Right lobe of liver (tissue), 6 donors: ENCODE results near the gene S100PBP. TPM values are rescaled to one million over a fixed set of nuclear protein-coding genes. Genes with fewer than 3 reads are reported as not detected.

ENCODE experiments used
- ATAC-seq, 4 donors: fragments of 200-7000 bp; cut with Tn5 transposase; one replicate each; pipeline ENCODE4 v1.9.1; 2020; ENCODE audit warnings: mild to moderate bottlenecking in 4 of 4, moderate library complexity in 4 of 4
- DNase-seq, 3 donors: peaks; one replicate each; pipeline ENCODE4 v3.0.0-alpha.2; 2020
- H3K27ac ChIP-seq, 3 donors: fragments of 200-600 bp; one replicate each; pipeline ENCODE4 v1.8.0; 2022
- H3K27me3 ChIP-seq, 2 donors: fragments of 200-600 bp; one replicate each; pipeline ENCODE4 v1.8.0; 2022
- H3K36me3 ChIP-seq, 4 donors: fragments of 200-600 bp; sonication (generic) in 1 of 4; one replicate each; pipeline versions ENCODE4 v1.5.1 to v1.8.0; 2017 to 2022; ENCODE audit warnings: control low read depth in 1 of 4
- H3K4me1 ChIP-seq, 4 donors: fragments of 200-600 bp; sonication (generic) in 1 of 4; one replicate each; pipeline versions ENCODE4 v1.5.1 to v1.8.0; 2017 to 2022; ENCODE audit warnings: control low read depth in 1 of 4
- H3K4me3 ChIP-seq, 3 donors: fragments of 200-600 bp; one replicate each; pipeline ENCODE4 v1.8.0; 2022
- H3K9me3 ChIP-seq, 4 donors: fragments of 200-600 bp; sonication (generic) in 1 of 4; one replicate each; pipeline versions ENCODE4 v1.5.1 to v1.8.0; 2017 to 2022; ENCODE audit warnings: control low read depth in 1 of 4
- POLR2A ChIP-seq: fragments of 450-650 bp; IDR thresholded peaks from one replicate; pipeline ENCODE4 v1.6.1; 2017; ENCODE audit warnings: antibody characterized with exemption, mild to moderate bottlenecking
- WGBS: methylation state at CpG from one replicate; pipeline ENCODE4 v1.1.6; 2018; ENCODE audit warnings: low coverage, low lambda C conversion rate; ENCODE audit not compliant: insufficient coverage; ENCODE audit errors: missing lambda C conversion rate; 5-methylcytosine and 5-hydroxymethylcytosine counted together
- intact Hi-C, 2 donors: fragments of 100-400 bp; cut with DNase I; formaldehyde crosslinking; loops; one replicate each; pipeline versions ENCODE4 v1.11.2 to v1.14.1; 2022
- total RNA-seq, 6 experiments: library from RNA; depleted of rRNA in 2 of 6; stranded (reverse); fragments of >200 nt in 2 of 6; fragmentation: NEBNext Ultra II Directional in 3 of 6; extraction: Animal tissue kit (Norgen Biotek cat#: 25700) in 3 of 6; gene quantifications; one replicate each; pipeline versions ENCODE4 v1.1.0 to v1.2.4, GENCODE V29; 2016 to 2023
- TF ChIP-seq, protein P1 (sequence below), 4 donors: fragments of 200-600 bp in 3 of 4; fragments of 450-650 bp in 1 of 4; IDR thresholded peaks; one replicate each; pipeline versions ENCODE4 v1.5.1 to v1.8.0; 2016 to 2022; ENCODE audit warnings: antibody characterized with exemption in 4 of 4, mild to moderate bottlenecking in 2 of 4
- donor health status: DM: no; HTN: yes; CAD: no.
- donor health status: DM: no; HTN: no; CAD: no.
- donor health status: DM: no; HTN: no; CAD: no.
- donor health status: DM: no; HTN: yes; CAD: no.
- donor health status: DM: no; HTN: yes; CAD: no.

S100PBP gene
- total RNA-seq, 6 experiments from 2014 or later: 7.6 to 14.6 (median 10.5) TPM

DNA sequence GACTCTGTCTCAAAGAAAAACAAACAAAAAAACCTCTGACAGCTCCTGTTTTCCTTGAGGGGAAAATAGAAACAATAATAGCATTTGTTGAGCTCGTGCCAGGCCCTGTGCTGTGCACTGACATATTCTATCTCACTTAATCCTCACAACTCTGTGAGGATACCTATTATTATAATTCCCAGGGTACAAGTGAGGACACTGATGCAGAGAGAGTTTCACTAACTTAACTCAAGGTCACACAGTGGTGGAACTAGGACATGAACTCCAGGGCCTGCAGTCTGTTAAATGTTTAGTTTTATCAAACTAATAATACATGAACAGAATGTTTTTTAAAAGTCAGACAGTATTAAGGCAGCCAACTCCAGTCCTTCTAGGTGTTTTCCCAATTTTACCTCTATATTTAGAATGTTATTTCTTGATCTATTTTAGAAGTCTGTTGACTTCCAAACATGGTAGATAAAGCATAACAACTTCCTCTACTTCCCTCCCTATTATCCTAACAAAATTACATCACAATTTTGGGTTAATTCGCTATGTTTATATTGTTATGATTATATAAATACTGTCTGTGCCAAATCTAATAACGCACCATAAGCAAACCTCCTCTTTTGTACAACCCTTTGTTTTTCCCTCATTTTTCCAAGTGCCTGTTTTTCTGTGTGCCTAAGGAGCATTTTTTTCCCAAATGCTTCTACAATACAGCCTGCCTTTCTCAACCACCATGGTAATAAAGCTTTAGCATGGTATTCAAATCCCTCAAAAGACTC, 48.4 kb downstream of the S100PBP start:
- Histone ChIP-seq H3K4me1 (peaks cover 0 to 24% (median 7%) of the 10 kb centered on the region in 4 donors), H3K4me3 (no peak overlapping the region), H3K9me3 (no peaks in the 10 kb centered on the region), H3K27me3 (no peaks in the 10 kb centered on the region), H3K27ac (peak overlapping the region in 2 of 3 donors; percentile 79 to 97), H3K36me3 (no peaks in the 10 kb centered on the region)
- ATAC-seq (no peak), DNase-seq (no peak)
- TF ChIP-seq, protein P1, sequence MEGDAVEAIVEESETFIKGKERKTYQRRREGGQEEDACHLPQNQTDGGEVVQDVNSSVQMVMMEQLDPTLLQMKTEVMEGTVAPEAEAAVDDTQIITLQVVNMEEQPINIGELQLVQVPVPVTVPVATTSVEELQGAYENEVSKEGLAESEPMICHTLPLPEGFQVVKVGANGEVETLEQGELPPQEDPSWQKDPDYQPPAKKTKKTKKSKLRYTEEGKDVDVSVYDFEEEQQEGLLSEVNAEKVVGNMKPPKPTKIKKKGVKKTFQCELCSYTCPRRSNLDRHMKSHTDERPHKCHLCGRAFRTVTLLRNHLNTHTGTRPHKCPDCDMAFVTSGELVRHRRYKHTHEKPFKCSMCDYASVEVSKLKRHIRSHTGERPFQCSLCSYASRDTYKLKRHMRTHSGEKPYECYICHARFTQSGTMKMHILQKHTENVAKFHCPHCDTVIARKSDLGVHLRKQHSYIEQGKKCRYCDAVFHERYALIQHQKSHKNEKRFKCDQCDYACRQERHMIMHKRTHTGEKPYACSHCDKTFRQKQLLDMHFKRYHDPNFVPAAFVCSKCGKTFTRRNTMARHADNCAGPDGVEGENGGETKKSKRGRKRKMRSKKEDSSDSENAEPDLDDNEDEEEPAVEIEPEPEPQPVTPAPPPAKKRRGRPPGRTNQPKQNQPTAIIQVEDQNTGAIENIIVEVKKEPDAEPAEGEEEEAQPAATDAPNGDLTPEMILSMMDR (IDR thresholded peaks at IDR 0.05): no peak
- no peak for TF ChIP-seq POLR2A
- intact Hi-C loops: no loop called here
- 35% methylated on average over 3 of the region's 3 CpGs for WGBS

DNA sequence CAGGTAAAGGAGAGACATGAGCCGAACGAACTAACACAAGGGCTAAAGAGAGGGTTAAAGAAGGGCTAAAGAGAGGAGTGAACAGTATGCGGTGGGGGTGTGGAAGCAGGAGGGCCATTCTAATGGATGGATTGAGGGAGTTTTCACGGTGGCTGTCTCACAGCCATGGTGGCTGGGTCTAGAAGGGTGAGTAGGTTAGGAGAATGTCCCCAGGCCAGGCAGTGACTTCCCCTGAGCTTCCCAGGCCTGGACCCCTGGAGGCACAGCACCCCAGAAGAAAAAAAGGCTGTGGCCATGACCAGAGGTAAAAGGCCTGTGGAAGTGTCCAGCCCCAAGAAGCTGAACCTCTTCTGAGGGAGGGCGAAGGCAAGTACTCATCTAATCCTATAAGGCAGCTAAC, 49.7 kb downstream of the S100PBP start:
- no peak for ATAC-seq
- TF ChIP-seq, protein P1 (IDR thresholded peaks at IDR 0.05): no peak
- TF ChIP-seq POLR2A: no peak
- intact Hi-C loops: no loop called here
- no peaks in the 10 kb centered on the region for H3K36me3 ChIP-seq
- no peak for DNase-seq
- no peak overlapping the region for H3K4me3 ChIP-seq
- H3K27ac ChIP-seq: no peak overlapping the region
- peaks cover 0 to 28% (median 7%) of the 10 kb centered on the region in 4 donors for H3K4me1 ChIP-seq
- 100% methylated on average over 4 of the region's 5 CpGs for WGBS
- no peaks in the 10 kb centered on the region for H3K9me3 ChIP-seq
- H3K27me3 ChIP-seq: no peaks in the 10 kb centered on the region

DNA sequence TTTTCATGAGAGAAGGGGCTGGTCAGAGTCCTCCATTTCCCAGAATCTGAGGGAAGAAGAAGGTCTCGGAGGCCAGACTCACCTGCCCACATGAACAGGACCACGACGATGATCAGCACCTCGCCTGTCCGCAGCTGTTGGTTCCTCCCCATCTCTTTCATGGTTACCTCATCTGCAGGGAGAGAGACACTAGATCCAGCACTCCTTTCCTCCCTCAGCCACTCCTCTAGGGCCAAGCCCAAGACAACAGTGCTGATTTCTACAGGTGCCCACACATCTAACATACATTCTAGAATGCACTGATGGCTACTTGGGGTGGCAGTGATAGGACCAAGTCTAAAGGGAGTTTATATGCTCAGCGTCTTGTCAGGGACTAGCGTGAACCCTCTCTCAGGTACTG, 50.2 kb downstream of the S100PBP start:
- no peak overlapping the region for H3K27ac ChIP-seq
- intact Hi-C loops: no loop called here
- H3K27me3 ChIP-seq: no peaks in the 10 kb centered on the region
- H3K4me3 ChIP-seq: no peak overlapping the region
- no peaks in the 10 kb centered on the region for H3K36me3 ChIP-seq
- WGBS: no CpG with 5 or more reads among the region's 7 CpGs
- no peaks in the 10 kb centered on the region for H3K9me3 ChIP-seq
- peaks cover 0 to 28% (median 7%) of the 10 kb centered on the region in 4 donors for H3K4me1 ChIP-seq
- TF ChIP-seq, protein P1 (IDR thresholded peaks at IDR 0.05): no peak
- TF ChIP-seq POLR2A: no peak
- ATAC-seq: no peak
- DNase-seq: no peak

DNA sequence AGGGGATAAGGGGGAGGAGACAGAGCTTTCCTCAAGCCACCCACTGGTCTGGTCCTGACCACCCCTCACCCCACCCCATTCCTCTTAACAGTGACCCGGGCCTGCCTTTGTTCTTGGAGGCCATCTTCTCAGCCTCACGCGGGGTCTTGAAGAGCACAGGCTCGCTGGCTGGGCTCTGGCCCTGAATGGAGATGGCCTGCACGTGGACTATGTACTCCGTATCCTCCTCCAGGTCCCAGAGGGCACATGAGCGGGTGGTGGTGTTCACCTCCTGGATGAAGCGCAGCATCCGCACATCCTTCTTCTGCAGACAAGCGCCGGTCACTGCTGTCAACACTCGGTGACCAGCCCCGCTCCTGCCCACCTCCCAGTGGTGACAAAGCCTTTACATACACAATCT, 50.6 kb downstream of the S100PBP start:
- DNase-seq (no peak), ATAC-seq (no peak)
- no peaks in the 10 kb centered on the region for H3K36me3 ChIP-seq
- peaks cover 0 to 28% (median 7%) of the 10 kb centered on the region in 4 donors for H3K4me1 ChIP-seq
- no peak overlapping the region for H3K4me3 ChIP-seq
- 90% methylated on average over 2 of the region's 13 CpGs for WGBS
- H3K27me3 ChIP-seq: no peaks in the 10 kb centered on the region
- H3K27ac ChIP-seq: no peak overlapping the region
- no peaks in the 10 kb centered on the region for H3K9me3 ChIP-seq
- intact Hi-C loops: no loop called here
- TF ChIP-seq, protein P1 (IDR thresholded peaks at IDR 0.05): no peak
- no peak for TF ChIP-seq POLR2A
